Neural cell (in vitro differentiated cells): ENCODE data around the gene OBSCN.

Experiments used
- EP300 ChIP-seq: fragments of 450-650 bp; conservative IDR thresholded peaks from 2 replicates; pipeline ENCODE4 v1.6.1; 2014; ENCODE audit warnings: antibody characterized with exemption, mild to moderate bottlenecking, moderate library complexity; ENCODE audit not compliant: poor library complexity, severe bottlenecking
- EZH2 ChIP-seq: fragments of 200-600, 300-800 bp; shearing (Covaris generic), sonication (generic); IDR thresholded peaks from 2 replicates; pipeline ENCODE4 v1.6.1; 2014; ENCODE audit warnings: antibody characterized with exemption, low read length, borderline replicate concordance, mild to moderate bottlenecking; ENCODE audit not compliant: insufficient read depth, poor library complexity, severe bottlenecking
- POLR2AphosphoS5 ChIP-seq: IDR thresholded peaks from 2 replicates; pipeline ENCODE4 v1.6.1; 2012
- TAF1 ChIP-seq: IDR thresholded peaks from 2 replicates; pipeline ENCODE4 v1.6.1; 2012; ENCODE audit warnings: low read depth
- TF ChIP-seq, protein P1 (sequence below): fragments of 450-650 bp; IDR thresholded peaks from 2 replicates; pipeline ENCODE4 v1.5.1; 2014; ENCODE audit warnings: antibody characterized with exemption, mild to moderate bottlenecking, moderate library complexity; ENCODE audit not compliant: poor library complexity, severe bottlenecking
- TF ChIP-seq, protein P2 (sequence below): IDR thresholded peaks from 2 replicates; pipeline ENCODE4 v1.6.1; 2012; ENCODE audit warnings: borderline replicate concordance

GRCh38 chr1:228416217-228416933 is 208.5 kb downstream of the OBSCN start, which contains the start of gene TRIM17:
- TF ChIP-seq, protein P1, sequence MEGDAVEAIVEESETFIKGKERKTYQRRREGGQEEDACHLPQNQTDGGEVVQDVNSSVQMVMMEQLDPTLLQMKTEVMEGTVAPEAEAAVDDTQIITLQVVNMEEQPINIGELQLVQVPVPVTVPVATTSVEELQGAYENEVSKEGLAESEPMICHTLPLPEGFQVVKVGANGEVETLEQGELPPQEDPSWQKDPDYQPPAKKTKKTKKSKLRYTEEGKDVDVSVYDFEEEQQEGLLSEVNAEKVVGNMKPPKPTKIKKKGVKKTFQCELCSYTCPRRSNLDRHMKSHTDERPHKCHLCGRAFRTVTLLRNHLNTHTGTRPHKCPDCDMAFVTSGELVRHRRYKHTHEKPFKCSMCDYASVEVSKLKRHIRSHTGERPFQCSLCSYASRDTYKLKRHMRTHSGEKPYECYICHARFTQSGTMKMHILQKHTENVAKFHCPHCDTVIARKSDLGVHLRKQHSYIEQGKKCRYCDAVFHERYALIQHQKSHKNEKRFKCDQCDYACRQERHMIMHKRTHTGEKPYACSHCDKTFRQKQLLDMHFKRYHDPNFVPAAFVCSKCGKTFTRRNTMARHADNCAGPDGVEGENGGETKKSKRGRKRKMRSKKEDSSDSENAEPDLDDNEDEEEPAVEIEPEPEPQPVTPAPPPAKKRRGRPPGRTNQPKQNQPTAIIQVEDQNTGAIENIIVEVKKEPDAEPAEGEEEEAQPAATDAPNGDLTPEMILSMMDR = peak; percentile 41
- no peak for TF ChIP-seq POLR2AphosphoS5
- no peak for TF ChIP-seq EP300
- TF ChIP-seq, protein P2, sequence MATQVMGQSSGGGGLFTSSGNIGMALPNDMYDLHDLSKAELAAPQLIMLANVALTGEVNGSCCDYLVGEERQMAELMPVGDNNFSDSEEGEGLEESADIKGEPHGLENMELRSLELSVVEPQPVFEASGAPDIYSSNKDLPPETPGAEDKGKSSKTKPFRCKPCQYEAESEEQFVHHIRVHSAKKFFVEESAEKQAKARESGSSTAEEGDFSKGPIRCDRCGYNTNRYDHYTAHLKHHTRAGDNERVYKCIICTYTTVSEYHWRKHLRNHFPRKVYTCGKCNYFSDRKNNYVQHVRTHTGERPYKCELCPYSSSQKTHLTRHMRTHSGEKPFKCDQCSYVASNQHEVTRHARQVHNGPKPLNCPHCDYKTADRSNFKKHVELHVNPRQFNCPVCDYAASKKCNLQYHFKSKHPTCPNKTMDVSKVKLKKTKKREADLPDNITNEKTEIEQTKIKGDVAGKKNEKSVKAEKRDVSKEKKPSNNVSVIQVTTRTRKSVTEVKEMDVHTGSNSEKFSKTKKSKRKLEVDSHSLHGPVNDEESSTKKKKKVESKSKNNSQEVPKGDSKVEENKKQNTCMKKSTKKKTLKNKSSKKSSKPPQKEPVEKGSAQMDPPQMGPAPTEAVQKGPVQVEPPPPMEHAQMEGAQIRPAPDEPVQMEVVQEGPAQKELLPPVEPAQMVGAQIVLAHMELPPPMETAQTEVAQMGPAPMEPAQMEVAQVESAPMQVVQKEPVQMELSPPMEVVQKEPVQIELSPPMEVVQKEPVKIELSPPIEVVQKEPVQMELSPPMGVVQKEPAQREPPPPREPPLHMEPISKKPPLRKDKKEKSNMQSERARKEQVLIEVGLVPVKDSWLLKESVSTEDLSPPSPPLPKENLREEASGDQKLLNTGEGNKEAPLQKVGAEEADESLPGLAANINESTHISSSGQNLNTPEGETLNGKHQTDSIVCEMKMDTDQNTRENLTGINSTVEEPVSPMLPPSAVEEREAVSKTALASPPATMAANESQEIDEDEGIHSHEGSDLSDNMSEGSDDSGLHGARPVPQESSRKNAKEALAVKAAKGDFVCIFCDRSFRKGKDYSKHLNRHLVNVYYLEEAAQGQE = no peak
- TF ChIP-seq EZH2 = no peak
- no peak for TF ChIP-seq TAF1
